ENCODE measurements around the gene TMEM132E. TPM values are rescaled to one million over a fixed set of nuclear protein-coding genes. Genes with fewer than 3 reads are reported as not detected.
"Not testable (repeated sequence)": the region's sequence is repeated elsewhere in the genome, so short reads cannot be mapped to it uniquely, and the experiment has no call there.

The TMEM132E gene
- total and polyA plus RNA-seq, 2 of the 8 experiments (the other 6 are each of a cell fraction or from before 2014, with no cell fraction given): 0.45 to 0.60 TPM

- Histone ChIP-seq H3K4ac (replicated peaks; ENCODE audit: insufficient read length, low read depth, low read length) (no peak overlapping the region), H2AFZ (ENCODE audit: low read length) (no peak overlapping the region), H3K36me3 (ENCODE audit: control insufficient read depth in 2 of 4, insufficient read depth in 4 of 4, low read length in 3 of 4) (no peaks in the 10 kb centered on the region), H3K9me3 (ENCODE audit: insufficient read depth in 2 of 2, low read depth in 1 of 2, low read length in 1 of 2) (no peaks in the 10 kb centered on the region), H3K56ac (replicated peaks; ENCODE audit: insufficient read length, low read depth, low read length) (no peak overlapping the region), H2BK5ac (ENCODE audit: low read depth, low read length) (no peak overlapping the region), H3K4me2 (ENCODE audit: insufficient read depth in 1 of 2, low read depth in 2 of 2, low read length in 2 of 2) (no peak overlapping the region), H3K9ac (replicated peaks in 1 of 4; ENCODE audit: extremely low read depth in 1 of 4, low read depth in 3 of 4, low read length in 3 of 4) (no peak overlapping the region), H3K79me2 (ENCODE audit: control insufficient read depth in 1 of 2, insufficient read depth in 2 of 2, low read length in 2 of 2) (no peaks in the 10 kb centered on the region), H2BK20ac (ENCODE audit: low read length) (no peak overlapping the region), H3K27ac (ENCODE audit: low read depth, low read length) (no peak overlapping the region), H2BK12ac (ENCODE audit: low read depth, low read length) (no peak overlapping the region), H4K20me1 (replicated peaks in 1 of 2; ENCODE audit: control insufficient read depth in 1 of 2, insufficient read depth in 2 of 2, low read length in 2 of 2) (no peaks in the 10 kb centered on the region), H2AK5ac (ENCODE audit: low read depth, low read length) (no peak overlapping the region), H3K23ac (ENCODE audit: insufficient read length) (no peak overlapping the region), H3K79me1 (ENCODE audit: low read depth, low read length) (no peaks in the 10 kb centered on the region), H3K14ac (ENCODE audit: insufficient read length) (no peak overlapping the region), H4K8ac (ENCODE audit: extremely low read depth, insufficient read depth, low read length) (no peak overlapping the region), H4K5ac (ENCODE audit: insufficient read length, low read depth, low read length) (no peak overlapping the region), H3K18ac (ENCODE audit: extremely low read depth, low read length) (no peak overlapping the region), H3K4me3 (ENCODE audit: extremely low read depth in 1 of 4, insufficient read depth in 2 of 4, low read depth in 3 of 4, low read length in 4 of 4) (no peak overlapping the region), H2BK15ac (ENCODE audit: low read length) (no peak overlapping the region), H2BK120ac (replicated peaks; ENCODE audit: low read depth, low read length) (no peak overlapping the region), H3K4me1 (replicated peaks in 1 of 4; ENCODE audit: control insufficient read depth in 3 of 4, insufficient read depth in 4 of 4, low read length in 3 of 4) (peaks cover 0 to under 1% (median 0%) of the 10 kb centered on the region in 4 experiments; a peak in 1 of 7 replicates), H4K91ac (replicated peaks; ENCODE audit: insufficient read length, low read length) (no peak overlapping the region), H3K23me2 (ENCODE audit: low read depth, low read length) (no peaks in the 10 kb centered on the region; the same call in 1 of the 2 replicates), H3K27me3 (replicated peaks in 1 of 4; ENCODE audit: control insufficient read depth in 3 of 4, extremely low read depth in 1 of 4, insufficient read depth in 3 of 4, low read length in 3 of 4) (peaks cover 0 to 5% (median 2%) of the 10 kb centered on the region in 4 experiments; a peak in 1 of 7 replicates)
- ChIA-PET POLR2A (ENCODE audit: partially characterized antibody) (no interaction called here), CTCF (ENCODE audit: partially characterized antibody) (interaction anchor here (0.9 to 2.5 kb wide), 5 partner anchors 10 to 104 kb away, joined by 3 to 14 read pairs (median 3); no protein-coding TSS in a partner anchor)
- WGBS, 2 experiments (ENCODE audit: extremely low coverage in 1 of 2, insufficient coverage in 1 of 2, insufficient read length in 1 of 2, insufficient replicate concordance in 2 of 2, low coverage in 1 of 2, low lambda C conversion rate in 2 of 2, missing lambda C conversion rate in 1 of 2): 69% methylated on average over 3 of the region's 3 CpGs; no CpG with 5 or more reads in 1 of the 2 experiments
- no peak for DNase-seq (ENCODE audit: low read depth in 1 of 2, low spot score in 2 of 2)
- no peak for TF ChIP-seq TEAD4 (IDR thresholded peaks at IDR 0.05; ENCODE audit: low read depth, low read length)
- no peak for FAIRE-seq
Measured at GRCh38 chr17:34537445-34537844, 41.9 kb upstream of the TMEM132E start.

DNA sequence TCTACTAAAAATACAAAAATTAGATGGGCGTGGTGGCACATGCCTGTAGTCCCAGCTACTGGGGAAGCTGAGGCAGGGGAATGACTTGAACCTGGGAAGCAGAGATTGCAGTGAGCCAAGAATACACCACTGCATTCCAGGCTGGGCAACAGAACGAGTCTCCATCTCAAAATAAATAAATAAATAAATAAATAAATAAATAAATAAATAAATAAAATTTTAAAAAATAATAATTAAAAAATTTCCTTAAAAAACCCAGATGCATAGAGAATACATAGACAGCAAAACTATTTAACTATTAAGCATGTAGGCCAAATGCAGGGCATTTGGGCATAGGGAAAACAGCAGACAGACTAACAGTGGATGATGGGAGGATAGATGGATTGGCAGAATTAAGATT is 40.8 kb upstream of the TMEM132E start:
- H2AK5ac ChIP-seq (ENCODE audit: low read depth, low read length); H4K20me1 ChIP-seq (replicated peaks in 1 of 2; ENCODE audit: control insufficient read depth in 1 of 2, insufficient read depth in 2 of 2, low read length in 2 of 2): not testable (repeated sequence)

More for the DNA sequence above, 40.8 kb upstream of the TMEM132E start:
- H3K4me1 ChIP-seq (replicated peaks in 1 of 4; ENCODE audit: control insufficient read depth in 3 of 4, insufficient read depth in 4 of 4, low read length in 3 of 4); H3K4ac ChIP-seq (replicated peaks; ENCODE audit: insufficient read length, low read depth, low read length); H2AFZ ChIP-seq (ENCODE audit: low read length); H3K18ac ChIP-seq (ENCODE audit: extremely low read depth, low read length); H2BK20ac ChIP-seq (ENCODE audit: low read length); H3K4me2 ChIP-seq (ENCODE audit: insufficient read depth in 1 of 2, low read depth in 2 of 2, low read length in 2 of 2); H2BK5ac ChIP-seq (ENCODE audit: low read depth, low read length); H3K4me3 ChIP-seq (ENCODE audit: extremely low read depth in 1 of 4, insufficient read depth in 2 of 4, low read depth in 3 of 4, low read length in 4 of 4); H4K91ac ChIP-seq (replicated peaks; ENCODE audit: insufficient read length, low read length); POLR2A ChIA-PET (ENCODE audit: partially characterized antibody); H3K56ac ChIP-seq (replicated peaks; ENCODE audit: insufficient read length, low read depth, low read length); H3K9ac ChIP-seq (replicated peaks in 1 of 4; ENCODE audit: extremely low read depth in 1 of 4, low read depth in 3 of 4, low read length in 3 of 4); H2BK12ac ChIP-seq (ENCODE audit: low read depth, low read length); H4K8ac ChIP-seq (ENCODE audit: extremely low read depth, insufficient read depth, low read length); H2BK15ac ChIP-seq (ENCODE audit: low read length); H4K5ac ChIP-seq (ENCODE audit: insufficient read length, low read depth, low read length); H3K14ac ChIP-seq (ENCODE audit: insufficient read length); H3K9me3 ChIP-seq (ENCODE audit: insufficient read depth in 2 of 2, low read depth in 1 of 2, low read length in 1 of 2); H3K27me3 ChIP-seq (replicated peaks in 1 of 4; ENCODE audit: control insufficient read depth in 3 of 4, extremely low read depth in 1 of 4, insufficient read depth in 3 of 4, low read length in 3 of 4); H3K23ac ChIP-seq (ENCODE audit: insufficient read length); H3K79me2 ChIP-seq (ENCODE audit: control insufficient read depth in 1 of 2, insufficient read depth in 2 of 2, low read length in 2 of 2); H3K23me2 ChIP-seq (ENCODE audit: low read depth, low read length); H3K27ac ChIP-seq (ENCODE audit: low read depth, low read length); DNase-seq (ENCODE audit: low read depth in 1 of 2, low spot score in 2 of 2); H3K36me3 ChIP-seq (ENCODE audit: control insufficient read depth in 2 of 4, insufficient read depth in 4 of 4, low read length in 3 of 4); H2BK120ac ChIP-seq (replicated peaks; ENCODE audit: low read depth, low read length); FAIRE-seq; H3K79me1 ChIP-seq (ENCODE audit: low read depth, low read length): not testable (repeated sequence)
- 88% methylated on average over 2 of the region's 2 CpGs; no CpG with 5 or more reads in 1 of the 2 experiments for WGBS, 2 experiments (ENCODE audit: extremely low coverage in 1 of 2, insufficient coverage in 1 of 2, insufficient read length in 1 of 2, insufficient replicate concordance in 2 of 2, low coverage in 1 of 2, low lambda C conversion rate in 2 of 2, missing lambda C conversion rate in 1 of 2)
- CTCF ChIA-PET (ENCODE audit: partially characterized antibody): interaction anchor here (1.0 kb wide), 1 partner anchor 12 kb away, joined by 3 read pairs; no protein-coding TSS in a partner anchor

All from H1 (cell line).